Tongue (tissue), 2 donors: ENCODE data around the gene PDHX. TPM values are rescaled to one million over a fixed set of nuclear protein-coding genes. Genes with fewer than 3 reads are reported as not detected.

ENCODE experiments used
- DNase-seq: peaks from one replicate; pipeline ENCODE4 v3.0.0-alpha.2; 2015
- total RNA-seq: library from RNA; depleted of rRNA; stranded (reverse); fragments of >200 nt; gene quantifications from one replicate; pipeline ENCODE4 v1.2.3, GENCODE V29; 2014

Gene PDHX
- total RNA-seq, 1 donor from 2014 or later = 35.5 TPM

DNA sequence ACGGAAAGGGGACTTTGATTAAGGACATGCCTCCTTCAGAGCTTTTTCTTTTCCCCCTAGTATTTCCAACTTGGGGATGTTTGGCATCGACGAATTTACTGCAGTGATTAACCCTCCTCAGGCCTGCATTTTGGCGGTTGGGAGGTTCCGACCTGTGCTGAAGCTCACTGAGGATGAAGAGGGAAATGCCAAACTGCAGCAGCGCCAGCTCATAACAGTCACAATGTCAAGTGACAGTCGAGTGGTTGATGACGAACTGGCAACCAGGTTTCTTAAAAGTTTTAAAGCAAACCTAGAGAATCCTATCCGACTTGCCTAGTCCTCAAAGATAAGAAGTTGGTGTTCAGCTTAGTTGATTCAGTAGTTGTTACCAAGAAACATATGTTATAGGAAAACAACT is 78.4 kb downstream of the PDHX start:
- DNase-seq = no peak

DNA sequence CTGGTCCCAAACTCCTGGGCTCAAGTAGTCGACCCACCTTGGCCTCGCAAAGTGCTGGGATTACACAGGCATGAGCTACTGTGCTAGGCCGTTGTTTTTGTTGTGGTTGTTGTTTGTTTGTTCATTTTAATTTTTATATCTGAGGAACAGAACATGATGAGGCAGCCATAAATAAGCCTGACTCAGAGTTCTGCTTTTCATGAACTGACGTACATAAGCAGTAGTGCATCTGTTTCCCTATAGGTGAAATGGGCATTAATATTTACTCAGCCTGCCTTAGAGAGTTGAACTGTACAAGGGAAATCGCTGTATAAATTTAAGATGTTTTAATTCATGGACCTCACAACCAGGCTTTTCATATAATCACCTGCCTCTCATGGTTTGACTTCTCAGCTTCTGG is 80.5 kb downstream of the PDHX start:
- no peak for DNase-seq

- peak; percentile 58 for DNase-seq
These were observed 81.6 kb downstream of the PDHX start for GRCh38 chr11:34997952-34998528.

- no peak for DNase-seq
These were observed 83.0 kb downstream of the PDHX start for GRCh38 chr11:34999453-34999852.

DNA sequence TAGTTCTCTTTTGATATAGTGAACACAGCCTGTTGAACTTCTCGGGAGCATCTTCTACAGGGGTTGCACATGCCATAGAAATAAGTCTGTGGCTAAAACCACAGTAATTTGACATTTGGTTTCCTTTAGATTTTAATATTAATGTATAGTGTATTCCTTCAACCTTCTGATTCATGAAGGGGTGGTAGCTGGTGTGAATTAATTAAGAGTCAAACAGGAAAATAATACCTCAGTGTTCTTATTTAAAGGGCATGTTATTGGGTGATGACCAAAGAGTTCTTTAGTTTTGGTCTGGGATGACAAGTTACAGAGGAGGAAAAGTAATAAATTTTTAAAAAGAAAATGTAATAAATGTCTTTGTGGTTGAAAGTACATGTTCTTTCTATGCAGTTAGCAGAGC is 86.8 kb downstream of the PDHX start:
- DNase-seq = no peak

DNA sequence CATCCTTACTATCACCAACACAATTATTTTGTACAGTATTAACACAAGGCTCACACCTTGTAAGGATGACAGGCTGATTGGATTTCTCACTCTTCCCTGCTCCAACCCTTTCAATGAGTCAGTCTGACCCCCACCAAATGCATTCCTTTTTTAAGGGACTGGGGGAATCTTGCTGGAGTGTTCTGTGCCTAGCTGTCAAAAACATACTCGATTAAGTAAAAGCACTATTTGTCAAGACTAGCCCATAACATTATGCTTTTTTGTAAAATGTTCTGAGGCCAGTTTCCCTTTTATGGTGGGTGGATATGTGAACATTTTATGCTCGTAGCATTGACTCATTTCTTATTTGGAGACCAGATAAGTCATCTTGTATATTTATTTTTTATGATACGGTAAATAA is 87.2 kb downstream of the PDHX start:
- no peak for DNase-seq

- peak; percentile 61 for DNase-seq
These were observed 88.8 kb downstream of the PDHX start for GRCh38 chr11:35005141-35005780.

- DNase-seq = no peak
These were observed 90.1 kb downstream of the PDHX start for GRCh38 chr11:35006389-35007128.

- no peak for DNase-seq
These were observed 90.9 kb downstream of the PDHX start for GRCh38 chr11:35007277-35007676.

DNA sequence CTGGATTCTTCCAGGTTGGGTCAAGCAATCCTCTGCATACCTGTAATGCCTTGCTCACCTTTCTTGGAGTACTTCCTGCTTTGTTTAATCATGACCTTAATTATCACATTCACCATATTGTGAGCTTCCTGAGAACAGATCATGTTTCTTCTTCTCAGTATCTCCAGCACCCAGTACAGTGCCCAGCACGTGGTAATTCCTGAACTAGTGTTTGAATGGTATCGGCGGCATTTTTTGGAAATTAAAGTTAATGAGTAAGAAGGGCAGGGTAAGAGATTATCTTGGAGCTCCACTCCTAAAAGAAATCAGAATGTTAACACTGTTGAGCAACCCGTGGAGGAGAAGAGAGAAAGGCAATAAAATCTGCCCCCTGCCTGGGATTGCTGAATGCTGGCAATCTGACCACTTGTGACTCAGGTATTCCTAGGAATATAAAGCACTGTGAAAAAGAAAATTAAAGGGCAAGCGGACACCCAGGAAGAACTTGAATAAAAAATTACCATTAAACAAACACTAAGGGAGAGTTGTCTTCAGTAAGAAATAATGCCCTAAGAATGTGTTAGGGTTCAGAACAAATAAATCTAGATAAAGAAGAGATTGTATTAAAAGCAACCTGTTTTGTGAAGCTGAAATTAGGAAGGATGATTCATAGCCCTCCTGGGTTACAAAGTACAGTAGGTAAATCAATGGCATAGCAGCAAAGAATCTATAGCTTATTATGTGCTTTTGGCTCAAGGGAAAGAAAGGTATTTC is 92.9 kb downstream of the PDHX start:
- DNase-seq = no peak

DNA sequence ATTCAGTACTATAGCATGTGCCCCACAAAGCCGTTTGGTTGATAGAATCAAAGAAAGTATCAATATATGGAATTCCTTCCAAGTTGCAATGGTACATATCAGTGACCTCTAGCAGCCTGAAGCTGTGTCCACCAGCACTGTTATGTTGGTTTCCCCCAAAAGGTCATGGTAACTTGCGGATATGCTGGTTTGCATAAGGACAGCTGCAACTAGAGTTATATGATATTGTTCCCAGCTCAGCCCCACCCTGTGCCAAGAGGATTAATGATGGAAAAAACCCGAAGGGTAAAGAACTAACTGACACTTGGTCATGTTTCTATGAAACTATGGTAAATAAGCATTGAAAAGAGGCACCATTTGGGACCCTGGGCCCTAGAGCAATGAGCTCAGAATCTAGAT is 93.5 kb downstream of the PDHX start:
- peak; percentile 93 for DNase-seq

- DNase-seq = no peak
These were observed 94.2 kb downstream of the PDHX start for GRCh38 chr11:35010654-35011053.

- DNase-seq = peak; percentile 59
These were observed 95.0 kb downstream of the PDHX start for GRCh38 chr11:35011389-35011788.

DNA sequence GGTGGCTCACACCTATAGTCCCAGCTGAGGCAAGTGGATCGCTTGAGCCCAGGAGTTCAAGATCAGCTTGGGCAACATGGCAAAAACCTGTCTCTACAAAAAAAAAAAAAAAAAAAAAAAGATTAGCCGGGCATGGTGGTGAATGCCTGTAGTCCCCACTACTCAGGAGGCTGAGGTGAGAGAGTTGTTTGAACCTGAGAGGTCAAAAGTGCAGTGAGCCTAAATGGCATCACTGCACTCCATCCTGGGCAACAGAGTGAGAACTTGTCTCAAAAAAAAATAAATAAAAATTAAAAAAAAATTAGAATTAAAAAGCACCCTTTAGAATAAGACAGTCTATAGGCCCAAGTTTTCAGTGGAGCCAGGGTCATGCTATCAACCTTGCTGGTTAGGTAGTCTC is 95.5 kb downstream of the PDHX start:
- no peak for DNase-seq

DNA sequence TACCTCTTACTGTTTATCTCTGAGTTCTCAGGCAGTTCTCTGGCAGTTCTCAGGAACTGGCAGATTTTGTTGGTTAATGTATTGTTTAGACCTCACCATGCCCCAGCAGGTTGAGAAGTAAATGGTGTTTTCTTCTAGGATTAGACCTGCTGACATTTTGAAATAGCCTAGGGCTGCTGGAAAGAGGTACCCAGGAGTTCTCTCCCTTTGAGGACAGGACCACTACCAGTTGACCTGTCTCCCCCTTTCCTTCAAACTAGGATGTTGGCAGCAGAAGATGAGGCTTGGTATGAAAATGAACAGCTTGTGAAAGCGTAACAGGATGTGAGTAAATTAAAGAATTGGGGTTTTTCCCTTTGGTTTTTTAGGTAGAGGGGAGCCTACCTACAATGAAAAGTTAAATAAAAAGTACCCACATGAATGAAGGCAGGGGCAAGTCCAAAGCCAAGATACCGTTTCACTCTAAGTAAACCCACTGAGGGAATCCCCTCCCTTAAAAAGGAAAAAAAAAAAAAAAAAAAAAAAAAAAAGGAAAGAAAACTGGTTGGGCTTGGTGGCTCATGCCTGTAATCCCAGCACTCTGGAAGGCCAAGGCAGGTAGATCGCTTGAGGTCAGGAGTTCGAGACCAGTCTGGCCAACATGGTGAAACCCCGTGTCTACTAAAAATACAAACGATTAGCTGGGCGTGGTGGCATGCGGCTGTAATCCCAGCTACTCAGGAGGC is 96.2 kb downstream of the PDHX start:
- DNase-seq = no peak

- peak; percentile 65 for DNase-seq
These were observed 97.3 kb downstream of the PDHX start for GRCh38 chr11:35013514-35014233.

GRCh38 chr11:35014346-35014745 is 97.9 kb downstream of the PDHX start:
- DNase-seq = peak; percentile 85

DNA sequence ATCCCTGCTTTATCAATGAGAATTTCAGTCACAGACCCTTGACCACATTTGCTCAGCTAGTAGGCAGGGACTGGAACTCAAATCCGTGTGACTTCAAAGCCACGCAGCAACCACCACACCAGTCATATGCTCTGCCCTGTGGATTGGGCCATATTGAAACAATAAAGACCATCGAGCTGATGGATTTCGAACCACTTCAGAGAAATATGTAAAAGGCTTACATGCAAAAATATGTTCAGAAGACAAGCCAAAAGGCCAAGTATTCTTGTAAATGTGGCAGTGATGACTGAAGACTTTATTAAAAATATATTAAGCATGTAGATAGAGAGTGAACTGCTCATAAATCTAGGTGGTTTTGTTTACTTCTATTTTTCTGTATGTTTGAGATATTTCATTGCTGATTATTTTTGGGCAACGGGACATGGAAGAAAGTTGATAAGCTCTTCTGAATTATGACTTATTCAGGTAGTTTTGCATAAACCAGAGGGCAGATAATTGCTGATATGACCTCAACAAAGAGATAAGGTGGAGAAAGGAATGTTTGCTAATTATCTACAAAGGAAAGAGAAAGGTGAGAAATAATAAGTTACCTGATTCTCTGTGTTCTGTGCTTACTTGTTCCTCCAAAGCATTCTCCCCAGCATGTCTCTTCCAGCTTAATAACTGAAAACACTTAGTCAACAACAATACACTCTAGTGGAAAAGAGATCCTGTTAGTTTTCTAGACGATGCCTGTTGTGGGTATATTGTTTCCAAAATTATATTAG is 99.4 kb downstream of the PDHX start:
- DNase-seq = no peak

GRCh38 chr11:35016916-35017315 is 100.5 kb downstream of the PDHX start:
- no peak for DNase-seq

DNA sequence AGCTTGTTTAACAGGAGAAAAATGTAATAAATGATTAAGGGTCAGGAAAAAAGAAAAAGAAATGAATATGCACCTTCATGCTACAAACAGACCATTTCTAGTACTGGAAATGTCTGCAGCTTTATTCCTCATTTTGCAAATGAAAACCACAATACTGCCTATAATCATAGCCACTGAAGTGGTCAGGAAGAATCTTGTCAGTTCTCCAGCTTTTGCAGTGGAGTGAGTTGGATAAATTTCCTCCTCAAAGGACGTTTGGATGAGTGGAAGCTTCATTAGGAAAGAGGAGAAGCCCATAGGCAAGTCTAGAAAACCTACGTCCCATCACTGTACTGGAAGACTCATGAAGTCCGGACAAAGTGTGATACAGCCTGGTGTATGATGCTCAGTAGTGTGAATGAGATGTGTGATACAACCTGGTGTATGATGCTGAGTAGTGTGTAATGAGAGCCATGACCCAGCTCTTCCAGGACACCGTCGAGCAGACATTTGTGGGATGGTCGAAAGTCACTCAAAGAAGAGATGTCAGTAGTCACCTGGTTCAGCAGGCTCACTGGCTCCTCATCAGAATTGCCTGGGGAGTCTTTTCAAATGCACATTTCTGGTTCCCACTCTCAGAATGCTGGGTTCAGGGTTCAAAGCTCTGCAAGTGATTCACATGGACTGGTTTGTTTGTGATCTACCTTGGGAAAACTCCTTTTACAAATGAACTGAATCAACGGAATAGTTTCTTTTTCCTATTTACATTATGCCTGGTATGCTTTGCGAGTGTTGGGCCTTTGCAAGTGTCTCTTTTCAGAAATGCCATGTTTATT is 101.3 kb downstream of the PDHX start:
- no peak for DNase-seq
